Caco-2 (cell line): ENCODE measurements around the gene CEP152. TPM values are rescaled to one million over a fixed set of nuclear protein-coding genes. Genes with fewer than 3 reads are reported as not detected.

Source experiments
- BruUV-seq: library from RNA; stranded (reverse); fragments of 400-500 nt; replicated peaks from 2 replicates; lab custom pipeline; 2021; lab: Mats Ljungman, UMichigan
- CTCF ChIA-PET: fragments of 300-600 bp; sonication (Branson Sonifier 250); formaldehyde crosslinking; loops from one replicate; lab custom pipeline; 2022; ENCODE audit warnings: antibody characterized with exemption; lab: Charles Lee
- POLR2A ChIA-PET: fragments of 300-600 bp; sonication (Branson Sonifier 250); formaldehyde crosslinking; loops from one replicate; lab custom pipeline; 2022; ENCODE audit warnings: antibody characterized with exemption; lab: Charles Lee
- DNase-seq, 2 experiments: peaks; one replicate each; pipeline versions ENCODE4 v3.0.0 to v3.0.0-alpha.2; 2020 to 2022
- H3K27me3 ChIP-seq: replicated peaks from 2 replicates; pipeline ENCODE4 v1.6.0; 2011; ENCODE audit warnings: low read length; ENCODE audit not compliant: control insufficient read depth, insufficient read depth
- H3K36me3 ChIP-seq: 2 replicates; pipeline ENCODE4 v1.5.1; 2011; ENCODE audit warnings: low read length; ENCODE audit not compliant: control insufficient read depth, insufficient read depth
- H3K4me1 ChIP-seq: fragments of 250-450 bp; sonication (Bioruptor Pico); 2 replicates; pipeline ENCODE4 v1.5.1; 2020; ENCODE audit warnings: mild to moderate bottlenecking
- H3K4me3 ChIP-seq: 2 replicates; pipeline ENCODE4 v1.5.1; 2011; ENCODE audit warnings: low read depth, mild to moderate bottlenecking, control low read depth, low read length
- H3K9me3 ChIP-seq: fragments of 250-450 bp; sonication (Bioruptor Pico); 2 replicates; pipeline ENCODE4 v1.5.1; 2020; ENCODE audit warnings: mild to moderate bottlenecking, moderate library complexity
- H3K27ac Mint-ChIP-seq: one replicate; pipeline ENCODE4 v1.8.0; 2022; ENCODE audit warnings: mixed read lengths; ENCODE audit not compliant: unreplicated experiment
- H3K27me3 Mint-ChIP-seq: one replicate; pipeline ENCODE4 v1.8.0; 2022; ENCODE audit warnings: mixed read lengths; ENCODE audit not compliant: insufficient read depth, unreplicated experiment
- H3K36me3 Mint-ChIP-seq: one replicate; pipeline ENCODE4 v1.8.0; 2022; ENCODE audit warnings: mild to moderate bottlenecking, mixed read lengths; ENCODE audit not compliant: insufficient read depth, unreplicated experiment
- H3K4me1 Mint-ChIP-seq: one replicate; pipeline ENCODE4 v1.8.0; 2022; ENCODE audit warnings: low read depth, mixed read lengths; ENCODE audit not compliant: unreplicated experiment
- H3K4me3 Mint-ChIP-seq: one replicate; pipeline ENCODE4 v1.8.0; 2022; ENCODE audit warnings: mild to moderate bottlenecking, moderate library complexity, mixed read lengths; ENCODE audit not compliant: unreplicated experiment
- H3K9me3 Mint-ChIP-seq: one replicate; pipeline ENCODE4 v1.8.0; 2022; ENCODE audit warnings: mixed read lengths; ENCODE audit not compliant: unreplicated experiment
- CTCF ChIP-seq, 2 experiments: fragments of 200-600 bp in 1 of 2; IDR thresholded peaks; 1 replicate in 1 of 2; 2 replicates in 1 of 2; pipeline versions ENCODE4 v1.5.1 to v1.8.0; 2011 to 2022; ENCODE audit warnings: antibody characterized with exemption in 1 of 2, control low read depth in 1 of 2, inconsistent platforms in 1 of 2, low read depth in 1 of 2, low read length in 1 of 2, mild to moderate bottlenecking in 1 of 2, moderate library complexity in 1 of 2; ENCODE audit not compliant: insufficient read depth in 1 of 2, severe bottlenecking in 1 of 2, unreplicated experiment in 1 of 2
- intact Hi-C: fragments of 100-400 bp; cut with micrococcal nuclease; formaldehyde crosslinking; loops from one replicate; pipeline ENCODE4 v1.10.0; 2022; ENCODE audit not compliant: unreplicated experiment
- total RNA-seq: library from RNA; stranded (reverse); gene quantifications from 2 replicates; pipeline ENCODE4 v1.2.3, GENCODE V29; 2022

The CEP152 gene
- total RNA-seq, 1 experiment from 2014 or later, result 14.2 TPM

GRCh38 chr15:48733615-48734014 lies 77.3 kb downstream of the CEP152 start:
- no peak overlapping the region for H3K4me3 ChIP-seq
- BruUV-seq, result no TSS peak
- CTCF ChIA-PET, result no interaction called here
- no peaks in the 10 kb centered on the region for H3K27me3 ChIP-seq
- Mint-ChIP-seq H3K27me3 (no peaks in the 10 kb centered on the region), H3K4me3 (no peak overlapping the region), H3K4me1 (no peaks in the 10 kb centered on the region), H3K36me3 (peaks cover 11% of the 10 kb centered on the region), H3K27ac (no peak overlapping the region), H3K9me3 (no peaks in the 10 kb centered on the region)
- intact Hi-C loops, result no loop called here
- POLR2A ChIA-PET, result no interaction called here
- no peaks in the 10 kb centered on the region for H3K4me1 ChIP-seq
- no peaks in the 10 kb centered on the region for H3K36me3 ChIP-seq
- TF ChIP-seq CTCF (IDR thresholded peaks at IDR 0.05; ENCODE audit: insufficient read depth in 1 of 2, low read depth in 1 of 2, low read length in 1 of 2, severe bottlenecking in 1 of 2, unreplicated experiment in 1 of 2), result no peak
- H3K9me3 ChIP-seq, result peaks cover 4% of the 10 kb centered on the region; the same call in 1 of the 2 replicates
- DNase-seq, result no peak

- Mint-ChIP-seq H3K4me3 (no peak overlapping the region), H3K9me3 (no peaks in the 10 kb centered on the region), H3K27me3 (no peaks in the 10 kb centered on the region), H3K36me3 (peaks cover 12% of the 10 kb centered on the region), H3K4me1 (no peaks in the 10 kb centered on the region), H3K27ac (no peak overlapping the region)
- no peaks in the 10 kb centered on the region for H3K36me3 ChIP-seq
- intact Hi-C loops, result no loop called here
- DNase-seq, result no peak
- BruUV-seq, result no TSS peak
- H3K4me3 ChIP-seq, result no peak overlapping the region
- ChIA-PET POLR2A (no interaction called here), CTCF (no interaction called here)
- H3K9me3 ChIP-seq, result peaks cover 4% of the 10 kb centered on the region; the same call in 1 of the 2 replicates
- no peaks in the 10 kb centered on the region for H3K27me3 ChIP-seq
- H3K4me1 ChIP-seq, result no peaks in the 10 kb centered on the region
- TF ChIP-seq CTCF (IDR thresholded peaks at IDR 0.05; ENCODE audit: insufficient read depth in 1 of 2, low read depth in 1 of 2, low read length in 1 of 2, severe bottlenecking in 1 of 2, unreplicated experiment in 1 of 2), result no peak
These were observed 80.4 kb downstream of the CEP152 start for GRCh38 chr15:48730506-48730905.

GRCh38 chr15:48723969-48724368 lies 86.9 kb downstream of the CEP152 start:
- Mint-ChIP-seq H3K4me3 (no peak overlapping the region), H3K9me3 (no peaks in the 10 kb centered on the region), H3K4me1 (peaks cover 9% of the 10 kb centered on the region), H3K36me3 (peaks cover 5% of the 10 kb centered on the region), H3K27me3 (no peaks in the 10 kb centered on the region), H3K27ac (no peak overlapping the region)
- H3K9me3 ChIP-seq, result no peaks in the 10 kb centered on the region
- POLR2A ChIA-PET, result no interaction called here
- intact Hi-C loops, result no loop called here
- CTCF ChIA-PET, result no interaction called here
- H3K27me3 ChIP-seq, result no peaks in the 10 kb centered on the region
- no TSS peak for BruUV-seq
- H3K4me3 ChIP-seq, result no peak overlapping the region
- H3K36me3 ChIP-seq, result no peaks in the 10 kb centered on the region
- TF ChIP-seq CTCF (IDR thresholded peaks at IDR 0.05; ENCODE audit: insufficient read depth in 1 of 2, low read depth in 1 of 2, low read length in 1 of 2, severe bottlenecking in 1 of 2, unreplicated experiment in 1 of 2), result no peak
- no peak for DNase-seq
- H3K4me1 ChIP-seq, result peaks cover 10% of the 10 kb centered on the region
